ENCODE data around the gene GRK4.

The GRK4 gene

DNA sequence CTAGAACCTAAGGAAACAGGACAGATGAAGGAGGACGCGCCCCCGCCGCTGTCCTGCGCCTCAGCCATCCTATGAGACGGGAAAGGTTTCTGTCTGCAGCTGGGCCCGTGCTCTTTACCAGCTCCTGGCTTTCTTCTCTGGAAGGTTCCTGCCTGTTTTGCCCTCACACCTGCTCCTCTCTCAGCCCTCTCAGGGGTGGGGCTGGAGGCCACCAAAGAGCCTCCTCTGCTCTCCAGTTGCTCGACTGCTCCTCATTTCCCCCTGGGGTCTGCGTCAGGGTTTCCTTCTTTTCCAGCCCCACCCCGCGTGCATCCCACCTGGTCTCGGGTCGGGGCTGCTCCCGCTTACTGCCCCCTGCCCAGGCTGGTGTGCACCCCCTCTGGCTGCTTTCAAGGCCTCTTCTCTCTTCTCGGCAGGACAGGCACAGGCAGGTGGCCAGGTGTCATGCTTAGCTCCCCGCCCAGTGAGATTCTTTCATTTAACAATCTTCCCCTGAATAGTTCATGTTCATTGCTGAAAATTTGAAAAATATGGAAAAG lies 106.4 kb downstream of the GRK4 start:
- H3K4me3 ChIP-seq (ENCODE audit: insufficient read depth, low read length, poor library complexity, severe bottlenecking), result no peak overlapping the region
- no peaks in the 10 kb centered on the region for H3K79me2 ChIP-seq (ENCODE audit: insufficient read depth, low read length)
- no peak overlapping the region for H3K4me2 ChIP-seq (ENCODE audit: low read depth, low read length, poor library complexity, severe bottlenecking)
- H3K27ac ChIP-seq (ENCODE audit: low read depth, low read length), result no peak overlapping the region
- H3K9me3 ChIP-seq (ENCODE audit: insufficient read depth, low read length), result no peaks in the 10 kb centered on the region
- no peaks in the 10 kb centered on the region for H4K20me1 ChIP-seq (ENCODE audit: low read depth, low read length)
- no peak overlapping the region for H2AFZ ChIP-seq (ENCODE audit: low read depth, low read length, severe bottlenecking)
- no peaks in the 10 kb centered on the region for H3F3A ChIP-seq (ENCODE audit: insufficient read depth)
- H3K36me3 ChIP-seq (ENCODE audit: low read length), result no peaks in the 10 kb centered on the region
- no peaks in the 10 kb centered on the region for H3K9me2 ChIP-seq (replicated peaks; ENCODE audit: insufficient read depth, low read length)
- no peak overlapping the region for H3K9ac ChIP-seq (ENCODE audit: low read length)
- H3K27me3 ChIP-seq (ENCODE audit: low read length), result no peaks in the 10 kb centered on the region
- TF ChIP-seq, protein P1, sequence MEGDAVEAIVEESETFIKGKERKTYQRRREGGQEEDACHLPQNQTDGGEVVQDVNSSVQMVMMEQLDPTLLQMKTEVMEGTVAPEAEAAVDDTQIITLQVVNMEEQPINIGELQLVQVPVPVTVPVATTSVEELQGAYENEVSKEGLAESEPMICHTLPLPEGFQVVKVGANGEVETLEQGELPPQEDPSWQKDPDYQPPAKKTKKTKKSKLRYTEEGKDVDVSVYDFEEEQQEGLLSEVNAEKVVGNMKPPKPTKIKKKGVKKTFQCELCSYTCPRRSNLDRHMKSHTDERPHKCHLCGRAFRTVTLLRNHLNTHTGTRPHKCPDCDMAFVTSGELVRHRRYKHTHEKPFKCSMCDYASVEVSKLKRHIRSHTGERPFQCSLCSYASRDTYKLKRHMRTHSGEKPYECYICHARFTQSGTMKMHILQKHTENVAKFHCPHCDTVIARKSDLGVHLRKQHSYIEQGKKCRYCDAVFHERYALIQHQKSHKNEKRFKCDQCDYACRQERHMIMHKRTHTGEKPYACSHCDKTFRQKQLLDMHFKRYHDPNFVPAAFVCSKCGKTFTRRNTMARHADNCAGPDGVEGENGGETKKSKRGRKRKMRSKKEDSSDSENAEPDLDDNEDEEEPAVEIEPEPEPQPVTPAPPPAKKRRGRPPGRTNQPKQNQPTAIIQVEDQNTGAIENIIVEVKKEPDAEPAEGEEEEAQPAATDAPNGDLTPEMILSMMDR (IDR thresholded peaks at IDR 0.05; ENCODE audit: insufficient read depth, low read length, poor library complexity, severe bottlenecking), result no peak
- TF ChIP-seq EZH2phosphoT487 (conservative IDR thresholded peaks at IDR 0.05; ENCODE audit: low read length), result no peak

GRCh38 chr4:3070709-3071500 lies 107.5 kb downstream of the GRK4 start:
- TF ChIP-seq, protein P1 (IDR thresholded peaks at IDR 0.05; ENCODE audit: insufficient read depth, low read length, poor library complexity, severe bottlenecking), result no peak
- TF ChIP-seq EZH2phosphoT487 (conservative IDR thresholded peaks at IDR 0.05; ENCODE audit: low read length), result no peak
- no peaks in the 10 kb centered on the region; the same call in 1 of the 2 replicates for H4K20me1 ChIP-seq (ENCODE audit: low read depth, low read length)
- no peaks in the 10 kb centered on the region for H3K36me3 ChIP-seq (ENCODE audit: low read length)
- no peak overlapping the region for H3K4me3 ChIP-seq (ENCODE audit: insufficient read depth, low read length, poor library complexity, severe bottlenecking)
- H3K4me2 ChIP-seq (ENCODE audit: low read depth, low read length, poor library complexity, severe bottlenecking), result no peak overlapping the region
- no peak overlapping the region for H3K9ac ChIP-seq (ENCODE audit: low read length)
- no peaks in the 10 kb centered on the region for H3K9me3 ChIP-seq (ENCODE audit: insufficient read depth, low read length)
- H3K79me2 ChIP-seq (ENCODE audit: insufficient read depth, low read length), result peaks cover 10% of the 10 kb centered on the region
- no peaks in the 10 kb centered on the region for H3K27me3 ChIP-seq (ENCODE audit: low read length)
- H3K27ac ChIP-seq (ENCODE audit: low read depth, low read length), result no peak overlapping the region
- no peak overlapping the region for H2AFZ ChIP-seq (ENCODE audit: low read depth, low read length, severe bottlenecking)
- no peaks in the 10 kb centered on the region for H3K9me2 ChIP-seq (replicated peaks; ENCODE audit: insufficient read depth, low read length)
- no peaks in the 10 kb centered on the region for H3F3A ChIP-seq (ENCODE audit: insufficient read depth)

DNA sequence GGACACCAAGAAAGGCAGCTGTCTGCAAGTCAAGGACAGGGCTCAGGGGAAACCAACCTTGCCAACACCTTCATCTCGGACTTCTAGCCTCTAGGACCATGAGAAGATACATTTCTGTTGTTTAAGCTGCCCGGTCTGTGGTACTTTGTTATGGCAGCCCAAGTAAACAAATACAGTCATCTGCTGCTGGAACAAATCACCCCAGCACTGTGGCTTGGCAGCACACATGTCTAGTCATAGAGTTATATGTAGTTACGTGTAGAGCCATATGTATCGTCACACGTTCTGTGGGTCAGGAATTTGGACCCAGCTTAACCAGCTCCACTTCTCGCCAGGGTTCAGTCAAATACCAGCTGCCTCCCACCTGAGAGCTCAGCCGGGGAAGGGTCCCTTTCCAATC lies 108.4 kb downstream of the GRK4 start:
- H3K27me3 ChIP-seq (ENCODE audit: low read length), result no peaks in the 10 kb centered on the region
- no peak overlapping the region for H3K27ac ChIP-seq (ENCODE audit: low read depth, low read length)
- H3K4me3 ChIP-seq (ENCODE audit: insufficient read depth, low read length, poor library complexity, severe bottlenecking), result no peak overlapping the region
- TF ChIP-seq, protein P1 (IDR thresholded peaks at IDR 0.05; ENCODE audit: insufficient read depth, low read length, poor library complexity, severe bottlenecking), result no peak
- TF ChIP-seq EZH2phosphoT487 (conservative IDR thresholded peaks at IDR 0.05; ENCODE audit: low read length), result no peak
- H3K79me2 ChIP-seq (ENCODE audit: insufficient read depth, low read length), result peaks cover 19% of the 10 kb centered on the region
- H2AFZ ChIP-seq (ENCODE audit: low read depth, low read length, severe bottlenecking), result no peak overlapping the region
- H3K36me3 ChIP-seq (ENCODE audit: low read length), result no peaks in the 10 kb centered on the region
- H4K20me1 ChIP-seq (ENCODE audit: low read depth, low read length), result no peaks in the 10 kb centered on the region; the same call in 1 of the 2 replicates
- H3K9me3 ChIP-seq (ENCODE audit: insufficient read depth, low read length), result no peaks in the 10 kb centered on the region
- no peaks in the 10 kb centered on the region; the same call in 1 of the 2 replicates for H3F3A ChIP-seq (ENCODE audit: insufficient read depth)
- no peaks in the 10 kb centered on the region for H3K9me2 ChIP-seq (replicated peaks; ENCODE audit: insufficient read depth, low read length)
- no peak overlapping the region for H3K9ac ChIP-seq (ENCODE audit: low read length)
- no peak overlapping the region for H3K4me2 ChIP-seq (ENCODE audit: low read depth, low read length, poor library complexity, severe bottlenecking)
